ENCODE measurements around the gene PAPSS1. TPM values are rescaled to one million over a fixed set of nuclear protein-coding genes. Genes with fewer than 3 reads are reported as not detected.

PAPSS1 gene
- total and polyA plus RNA-seq, 2 of the 8 experiments (the other 6 are each of a cell fraction or from before 2014, with no cell fraction given) = 79.2 to 98.5 TPM

DNA sequence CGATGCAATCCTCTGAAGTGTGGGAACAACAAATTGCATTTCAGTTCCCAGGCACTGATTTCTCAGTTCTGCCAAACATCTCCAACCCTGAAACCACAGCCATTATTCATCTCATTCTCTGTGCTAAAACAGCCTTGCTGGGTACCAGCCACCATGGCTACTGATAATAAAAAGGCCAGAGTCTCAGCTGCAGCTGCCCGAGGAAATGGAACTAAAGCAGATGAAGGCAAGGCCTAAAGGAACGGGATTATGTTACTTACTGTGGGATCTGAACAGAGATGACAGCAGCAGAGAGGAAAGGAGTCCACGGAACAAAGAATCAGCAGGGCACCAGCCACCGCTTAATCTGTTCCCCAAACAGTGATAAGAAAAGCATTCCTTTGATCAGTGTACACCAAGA is 155.7 kb downstream of the PAPSS1 start:
- no peak overlapping the region for H2BK5ac ChIP-seq (ENCODE audit: low read depth, low read length)
- H2BK15ac ChIP-seq (ENCODE audit: low read length) = no peak overlapping the region
- H4K20me1 ChIP-seq (replicated peaks in 1 of 2; ENCODE audit: control insufficient read depth in 1 of 2, insufficient read depth in 2 of 2, low read length in 2 of 2) = no peaks in the 10 kb centered on the region
- 75% methylated on average over 5 of the region's 5 CpGs; no CpG with 5 or more reads in 1 of the 2 experiments for WGBS, 2 experiments (ENCODE audit: extremely low coverage in 1 of 2, insufficient coverage in 1 of 2, insufficient read length in 1 of 2, insufficient replicate concordance in 2 of 2, low coverage in 1 of 2, low lambda C conversion rate in 2 of 2, missing lambda C conversion rate in 1 of 2)
- no peak overlapping the region for H3K4ac ChIP-seq (replicated peaks; ENCODE audit: insufficient read length, low read depth, low read length)
- no peak overlapping the region for H3K27ac ChIP-seq (ENCODE audit: low read depth, low read length)
- no peaks in the 10 kb centered on the region for H3K23me2 ChIP-seq (ENCODE audit: low read depth, low read length)
- H3K27me3 ChIP-seq (replicated peaks in 1 of 4; ENCODE audit: control insufficient read depth in 3 of 4, extremely low read depth in 1 of 4, insufficient read depth in 3 of 4, low read length in 3 of 4) = no peaks in the 10 kb centered on the region
- POLR2A ChIA-PET (ENCODE audit: partially characterized antibody) = no interaction called here
- H3K56ac ChIP-seq (replicated peaks; ENCODE audit: insufficient read length, low read depth, low read length) = no peak overlapping the region
- no peaks in the 10 kb centered on the region for H3K36me3 ChIP-seq (ENCODE audit: control insufficient read depth in 2 of 4, insufficient read depth in 4 of 4, low read length in 3 of 4)
- no peak overlapping the region for H3K9ac ChIP-seq (replicated peaks in 1 of 4; ENCODE audit: extremely low read depth in 1 of 4, low read depth in 3 of 4, low read length in 3 of 4)
- H3K4me1 ChIP-seq (replicated peaks in 1 of 4; ENCODE audit: control insufficient read depth in 3 of 4, insufficient read depth in 4 of 4, low read length in 3 of 4) = peaks cover 0 to 7% (median 1%) of the 10 kb centered on the region in 4 experiments; a peak in 5 of 7 replicates
- H2BK20ac ChIP-seq (ENCODE audit: low read length) = no peak overlapping the region
- no peak overlapping the region for H2BK120ac ChIP-seq (replicated peaks; ENCODE audit: low read depth, low read length)
- H2AFZ ChIP-seq (ENCODE audit: low read length) = peak overlapping the region; percentile 28
- CTCF ChIA-PET (ENCODE audit: partially characterized antibody) = interaction anchor here (0.6 to 1.4 kb wide), 3 partner anchors 11 to 157 kb away, joined by 3 to 4 read pairs (median 3); no protein-coding TSS in a partner anchor
- H2BK12ac ChIP-seq (ENCODE audit: low read depth, low read length) = no peak overlapping the region
- no peaks in the 10 kb centered on the region for H3K79me1 ChIP-seq (ENCODE audit: low read depth, low read length)
- H4K5ac ChIP-seq (ENCODE audit: insufficient read length, low read depth, low read length) = no peak overlapping the region
- no peak overlapping the region for H2AK5ac ChIP-seq (ENCODE audit: low read depth, low read length)
- no peak overlapping the region for H3K18ac ChIP-seq (ENCODE audit: extremely low read depth, low read length)
- H3K79me2 ChIP-seq (ENCODE audit: control insufficient read depth in 1 of 2, insufficient read depth in 2 of 2, low read length in 2 of 2) = no peaks in the 10 kb centered on the region
- no peak overlapping the region for H3K4me2 ChIP-seq (ENCODE audit: insufficient read depth in 1 of 2, low read depth in 2 of 2, low read length in 2 of 2)
- no peak overlapping the region for H4K8ac ChIP-seq (ENCODE audit: extremely low read depth, insufficient read depth, low read length)
- H3K23ac ChIP-seq (ENCODE audit: insufficient read length) = no peak overlapping the region
- H3K9me3 ChIP-seq (ENCODE audit: insufficient read depth in 2 of 2, low read depth in 1 of 2, low read length in 1 of 2) = no peaks in the 10 kb centered on the region
- FAIRE-seq (no peak), DNase-seq (ENCODE audit: low read depth in 1 of 2, low spot score in 2 of 2) (no peak)
- TF ChIP-seq EZH2 (IDR thresholded peaks at IDR 0.05; ENCODE audit: low read depth, low read length, severe bottlenecking) (no peak), PHF8 (conservative IDR thresholded peaks at IDR 0.05; ENCODE audit: low read depth, low read length) (no peak)
- no peak overlapping the region for H4K91ac ChIP-seq (replicated peaks; ENCODE audit: insufficient read length, low read length)
- H3K4me3 ChIP-seq (ENCODE audit: extremely low read depth in 1 of 4, insufficient read depth in 2 of 4, low read depth in 3 of 4, low read length in 4 of 4) = no peak overlapping the region
- no peak overlapping the region for H3K14ac ChIP-seq (ENCODE audit: insufficient read length)

Other genes with a start within 250 kb of the PAPSS1 start
- 0.04 and 0.73 TPM in 2 replicates for gene SGMS2, start 104.7 kb upstream of the PAPSS1 start, total RNA-seq (2021; fragmentation: NEBNext Ultra II Directional; extraction: Animal tissue kit (Norgen Biotek cat#: 25700))
- gene SGMS2, start 104.7 kb upstream of the PAPSS1 start, polyA plus RNA-seq (2011; rRNA removed) = 0.85 and 1.3 TPM in 2 replicates
- gene CYP2U1, start 211.3 kb upstream of the PAPSS1 start, total RNA-seq (2021; fragmentation: NEBNext Ultra II Directional; extraction: Animal tissue kit (Norgen Biotek cat#: 25700)) = 5.0 and 5.2 TPM in 2 replicates
- gene CYP2U1, start 211.3 kb upstream of the PAPSS1 start, polyA plus RNA-seq (2011; rRNA removed) = 2.3 and 3.1 TPM in 2 replicates

All from H1 (cell line).